Measurements from ENCODE around the gene PPIL6. TPM values are rescaled to one million over a fixed set of nuclear protein-coding genes. Genes with fewer than 3 reads are reported as not detected.

The PPIL6 gene
- total RNA-seq, 1 experiment from 2014 or later = 3.9 TPM

DNA sequence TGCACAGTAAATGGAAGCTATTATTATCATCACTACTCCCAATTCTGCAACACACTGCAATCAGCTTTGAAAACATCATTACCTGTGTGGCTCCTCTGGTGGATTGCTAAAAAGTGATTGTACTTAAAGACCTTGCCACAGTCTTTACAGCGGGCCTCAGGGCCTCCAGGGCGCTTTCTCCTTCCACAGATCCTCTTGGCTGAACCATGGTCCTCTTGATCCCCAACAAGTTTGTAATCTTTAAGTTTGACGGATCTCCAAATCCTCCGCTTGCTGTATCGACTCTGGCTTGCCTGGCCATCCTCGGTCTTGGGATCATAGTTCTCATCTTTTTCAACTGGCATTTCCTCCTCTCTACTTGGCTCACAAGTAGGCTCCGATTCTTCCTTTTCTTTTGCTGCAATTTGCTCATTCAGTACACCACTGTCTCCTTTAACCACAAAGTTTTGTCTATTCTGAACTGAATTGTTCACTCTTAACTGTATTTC lies 40.6 kb upstream of the PPIL6 start:
- no peak for DNase-seq (ENCODE audit: unreplicated experiment)
- Mint-ChIP-seq H3K27me3 (ENCODE audit: insufficient read depth, unreplicated experiment) (no peaks in the 10 kb centered on the region), H3K9me3 (ENCODE audit: unreplicated experiment) (no peaks in the 10 kb centered on the region), H3K27ac (ENCODE audit: low read depth, unreplicated experiment) (no peak overlapping the region), H3K4me3 (ENCODE audit: unreplicated experiment) (peak overlapping the region; percentile 89), H3K36me3 (ENCODE audit: insufficient read depth, unreplicated experiment) (peaks cover 60% of the 10 kb centered on the region), H3K4me1 (ENCODE audit: insufficient read depth, unreplicated experiment) (peaks cover 31% of the 10 kb centered on the region)
- ChIA-PET CTCF (interaction anchor here (0.8 to 1.6 kb wide), 2 partner anchors 24 to 558 kb away, joined by 3 to 7 read pairs; no protein-coding TSS in a partner anchor), POLR2A (interaction anchor here (2.1 kb wide), 1 partner anchor 40 kb away, joined by 13 read pairs; the partner anchor contains the start of genes PPIL6 and SMPD2)
- TF ChIP-seq, protein P1, sequence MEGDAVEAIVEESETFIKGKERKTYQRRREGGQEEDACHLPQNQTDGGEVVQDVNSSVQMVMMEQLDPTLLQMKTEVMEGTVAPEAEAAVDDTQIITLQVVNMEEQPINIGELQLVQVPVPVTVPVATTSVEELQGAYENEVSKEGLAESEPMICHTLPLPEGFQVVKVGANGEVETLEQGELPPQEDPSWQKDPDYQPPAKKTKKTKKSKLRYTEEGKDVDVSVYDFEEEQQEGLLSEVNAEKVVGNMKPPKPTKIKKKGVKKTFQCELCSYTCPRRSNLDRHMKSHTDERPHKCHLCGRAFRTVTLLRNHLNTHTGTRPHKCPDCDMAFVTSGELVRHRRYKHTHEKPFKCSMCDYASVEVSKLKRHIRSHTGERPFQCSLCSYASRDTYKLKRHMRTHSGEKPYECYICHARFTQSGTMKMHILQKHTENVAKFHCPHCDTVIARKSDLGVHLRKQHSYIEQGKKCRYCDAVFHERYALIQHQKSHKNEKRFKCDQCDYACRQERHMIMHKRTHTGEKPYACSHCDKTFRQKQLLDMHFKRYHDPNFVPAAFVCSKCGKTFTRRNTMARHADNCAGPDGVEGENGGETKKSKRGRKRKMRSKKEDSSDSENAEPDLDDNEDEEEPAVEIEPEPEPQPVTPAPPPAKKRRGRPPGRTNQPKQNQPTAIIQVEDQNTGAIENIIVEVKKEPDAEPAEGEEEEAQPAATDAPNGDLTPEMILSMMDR (IDR thresholded peaks at IDR 0.05; ENCODE audit: unreplicated experiment) = no peak
- intact Hi-C loops (cut with micrococcal nuclease) = no loop called here
- BruUV-seq (replicated peaks) = TSS peak; percentile 54

GRCh38 chr6:109478841-109479624 lies 38.6 kb upstream of the PPIL6 start:
- TF ChIP-seq, protein P1 (IDR thresholded peaks at IDR 0.05; ENCODE audit: unreplicated experiment) = no peak
- DNase-seq (ENCODE audit: unreplicated experiment) = no peak
- Mint-ChIP-seq H3K9me3 (ENCODE audit: unreplicated experiment) (no peaks in the 10 kb centered on the region), H3K27ac (ENCODE audit: low read depth, unreplicated experiment) (no peak overlapping the region), H3K4me1 (ENCODE audit: insufficient read depth, unreplicated experiment) (peaks cover 31% of the 10 kb centered on the region), H3K4me3 (ENCODE audit: unreplicated experiment) (peak overlapping the region; percentile 61), H3K36me3 (ENCODE audit: insufficient read depth, unreplicated experiment) (peaks cover 74% of the 10 kb centered on the region), H3K27me3 (ENCODE audit: insufficient read depth, unreplicated experiment) (no peaks in the 10 kb centered on the region)
- no TSS peak for BruUV-seq (replicated peaks)
- CTCF ChIA-PET = interaction anchor here (1.0 kb wide), 1 partner anchor 561 kb away, joined by 3 read pairs; no protein-coding TSS in a partner anchor
- intact Hi-C loops (cut with micrococcal nuclease) = no loop called here
- POLR2A ChIA-PET = interaction anchor here (0.6 to 0.8 kb wide), 2 partner anchors 38 to 92 kb away, joined by 3 read pairs; partner anchors contain the start of gene SMPD2

- peak overlapping the region; percentile 61 for H3K4me3 Mint-ChIP-seq (ENCODE audit: unreplicated experiment)
- H3K4me1 Mint-ChIP-seq (ENCODE audit: insufficient read depth, unreplicated experiment) = peaks cover 31% of the 10 kb centered on the region
- H3K27ac Mint-ChIP-seq (ENCODE audit: low read depth, unreplicated experiment) = peak overlapping the region; percentile 8
- BruUV-seq (replicated peaks) = no TSS peak
- H3K9me3 Mint-ChIP-seq (ENCODE audit: unreplicated experiment) = no peaks in the 10 kb centered on the region
- ChIA-PET CTCF (interaction anchor here (0.5 kb wide), 1 partner anchor 475 kb away, joined by 3 read pairs; no protein-coding TSS in a partner anchor), POLR2A (interaction anchor here (0.8 kb wide), 1 partner anchor 37 kb away, joined by 3 read pairs; the partner anchor contains the start of gene SMPD2)
- peaks cover 82% of the 10 kb centered on the region for H3K36me3 Mint-ChIP-seq (ENCODE audit: insufficient read depth, unreplicated experiment)
- no peaks in the 10 kb centered on the region for H3K27me3 Mint-ChIP-seq (ENCODE audit: insufficient read depth, unreplicated experiment)
- TF ChIP-seq, protein P1 (IDR thresholded peaks at IDR 0.05; ENCODE audit: unreplicated experiment) = no peak
- no peak for DNase-seq (ENCODE audit: unreplicated experiment)
- intact Hi-C loops (cut with micrococcal nuclease) = no loop called here
These were observed 37.9 kb upstream of the PPIL6 start for GRCh38 chr6:109478222-109478805.

- DNase-seq (ENCODE audit: unreplicated experiment) = no peak
- Mint-ChIP-seq H3K4me3 (ENCODE audit: unreplicated experiment) (no peak overlapping the region), H3K4me1 (ENCODE audit: insufficient read depth, unreplicated experiment) (peaks cover 31% of the 10 kb centered on the region), H3K27me3 (ENCODE audit: insufficient read depth, unreplicated experiment) (no peaks in the 10 kb centered on the region), H3K9me3 (ENCODE audit: unreplicated experiment) (no peaks in the 10 kb centered on the region), H3K27ac (ENCODE audit: low read depth, unreplicated experiment) (no peak overlapping the region), H3K36me3 (ENCODE audit: insufficient read depth, unreplicated experiment) (peaks cover 82% of the 10 kb centered on the region)
- POLR2A ChIA-PET = no interaction called here
- CTCF ChIA-PET = no interaction called here
- intact Hi-C loops (cut with micrococcal nuclease) = no loop called here
- TF ChIP-seq, protein P1 (IDR thresholded peaks at IDR 0.05; ENCODE audit: unreplicated experiment) = no peak
- BruUV-seq (replicated peaks) = no TSS peak
These were observed 37.3 kb upstream of the PPIL6 start for GRCh38 chr6:109477725-109478124.

All from MCF 10A (cell line).